Spinal cord (tissue), 10 donors: Measurements from ENCODE around the gene SUZ12. TPM values are rescaled to one million over a fixed set of nuclear protein-coding genes. Genes with fewer than 3 reads are reported as not detected.
"Not testable (repeated sequence)": the region's sequence is repeated elsewhere in the genome, so short reads cannot be mapped to it uniquely, and the experiment has no call there.

ENCODE experiments used
- DNase-seq, 6 donors: peaks; one replicate each; pipeline versions ENCODE4 v3.0.0 to v3.0.0-alpha.2; 2013 to 2015; ENCODE audit warnings: low spot score in 6 of 6, low read depth in 4 of 6
- H3K27ac ChIP-seq: one replicate; pipeline ENCODE4 v1.5.1; 2013; ENCODE audit warnings: low read depth, low read length, control low read depth
- H3K27me3 ChIP-seq: one replicate; pipeline ENCODE4 v1.6.1; 2013; ENCODE audit warnings: low read length; ENCODE audit not compliant: control insufficient read depth, insufficient read depth
- H3K36me3 ChIP-seq: one replicate; pipeline ENCODE4 v1.6.1; 2013; ENCODE audit warnings: low read length; ENCODE audit not compliant: control insufficient read depth, insufficient read depth
- H3K4me1 ChIP-seq: one replicate; pipeline ENCODE4 v1.6.1; 2013; ENCODE audit warnings: low read length; ENCODE audit not compliant: control insufficient read depth, insufficient read depth
- H3K4me3 ChIP-seq: one replicate; pipeline ENCODE4 v1.5.1; 2013; ENCODE audit warnings: low read depth, low read length, control low read depth
- H3K9me3 ChIP-seq: one replicate; pipeline ENCODE4 v1.6.1; 2013; ENCODE audit warnings: low read length; ENCODE audit not compliant: control insufficient read depth, insufficient read depth
- WGBS: methylation state at CpG from one replicate; pipeline ENCODE4 v1.1.5; 2013; ENCODE audit warnings: missing lambda C conversion rate; ENCODE audit not compliant: insufficient coverage; 5-methylcytosine and 5-hydroxymethylcytosine counted together
- long read RNA-seq, 4 donors: transcript quantifications; one replicate each; lab custom pipeline, GENCODE V29; 2026
- polyA plus RNA-seq, 2 donors: library from polyadenylated mRNA; unstranded; fragments of 120-200 nt; gene quantifications; one replicate each; pipeline ENCODE4 v1.2.1, GENCODE V29; 2013; ENCODE audit not compliant: insufficient read length in 2 of 2
- total RNA-seq, 2 donors: library from RNA; depleted of rRNA in 1 of 2; stranded (reverse); fragments of 120-200 nt in 1 of 2; fragments of >200 nt in 1 of 2; gene quantifications; one replicate each; pipeline versions ENCODE4 v1.2.3 to v1.2.4, GENCODE V29; 2013 to 2014
- donor health status: healthy.

The SUZ12 gene
- 10 to 100 TPM; 17.3 to 39.4 TPM for total RNA-seq
- 10 to 100 TPM; 23.7 to 27.8 TPM for polyA plus RNA-seq
- long read RNA-seq, donor 1, full-length matches to known transcripts: 4 of 4 reads
- long read RNA-seq, donor 1, partial matches to known transcripts: 0 of 4 reads
- long read RNA-seq, donor 1, other reads (novel, unspliced or antisense): 0 of 4 reads
- long read RNA-seq, donor 2, full-length matches to known transcripts: 4 of 4 reads
- long read RNA-seq, donor 2, partial matches to known transcripts: 0 of 4 reads
- long read RNA-seq, donor 2, other reads (novel, unspliced or antisense): 0 of 4 reads
- long read RNA-seq, donor 3, full-length matches to known transcripts: 7 of 7 reads
- long read RNA-seq, donor 3, partial matches to known transcripts: 0 of 7 reads
- long read RNA-seq, donor 3, other reads (novel, unspliced or antisense): 0 of 7 reads
- long read RNA-seq, donor 4, full-length matches to known transcripts: 2 of 2 reads
- long read RNA-seq, donor 4, partial matches to known transcripts: 0 of 2 reads
- long read RNA-seq, donor 4, other reads (novel, unspliced or antisense): 0 of 2 reads

GRCh38 chr17:31936615-31937609 lies at the start of gene SUZ12:
Gene SUZ12 (plus strand): TSS chr17:31937007. CDS start chr17:31937247, 240 bp downstream.
- Histone ChIP-seq H3K27ac (peak within 1 kb of the TSS; percentile 91), H3K4me3 (peak within 1 kb of the TSS; percentile 63)
- H3K36me3 ChIP-seq, H3K4me1 ChIP-seq, H3K9me3 ChIP-seq, H3K27me3 ChIP-seq: not testable (repeated sequence)
- DNase-seq: peak; percentile 64 to 98 (median 76)
- WGBS: 0% methylated on average over 74 of the region's 93 CpGs

GRCh38 chr17:31888124-31888523 lies 48.7 kb upstream of the SUZ12 start:
- Histone ChIP-seq H3K27ac (no peak overlapping the region), H3K4me3 (no peak overlapping the region), H3K4me1 (no peaks in the 10 kb centered on the region), H3K9me3 (no peaks in the 10 kb centered on the region), H3K27me3 (no peaks in the 10 kb centered on the region), H3K36me3 (peaks cover 65% of the 10 kb centered on the region)
- DNase-seq: no peak
- 89% methylated on average over 1 of the region's 4 CpGs for WGBS

GRCh38 chr17:31900877-31901276 lies 35.9 kb upstream of the SUZ12 start:
- no peak overlapping the region for H3K27ac ChIP-seq
- H3K36me3 ChIP-seq: peaks cover 32% of the 10 kb centered on the region
- WGBS: 5% methylated on average over 3 of the region's 5 CpGs
- peak overlapping the region; percentile 94 for H3K4me3 ChIP-seq
- H3K4me1 ChIP-seq: peaks cover 3% of the 10 kb centered on the region
- H3K9me3 ChIP-seq: no peaks in the 10 kb centered on the region
- H3K27me3 ChIP-seq: no peaks in the 10 kb centered on the region
- no peak for DNase-seq

GRCh38 chr17:31902693-31903092 lies 34.1 kb upstream of the SUZ12 start:
- DNase-seq: no peak
- H3K27ac ChIP-seq: no peak overlapping the region
- H3K27me3 ChIP-seq: no peaks in the 10 kb centered on the region
- 100% methylated on average over 1 of the region's 2 CpGs for WGBS
- H3K9me3 ChIP-seq: no peaks in the 10 kb centered on the region
- H3K4me3 ChIP-seq: no peak overlapping the region
- peaks cover 3% of the 10 kb centered on the region for H3K4me1 ChIP-seq
- peaks cover 17% of the 10 kb centered on the region for H3K36me3 ChIP-seq

GRCh38 chr17:31903401-31903800 lies 33.4 kb upstream of the SUZ12 start:
- no peak for DNase-seq
- 93% methylated on average over 5 of the region's 16 CpGs for WGBS
- Histone ChIP-seq H3K36me3 (peaks cover 10% of the 10 kb centered on the region), H3K27me3 (no peaks in the 10 kb centered on the region), H3K27ac (no peak overlapping the region), H3K4me3 (no peak overlapping the region), H3K9me3 (no peaks in the 10 kb centered on the region), H3K4me1 (peaks cover 3% of the 10 kb centered on the region)

GRCh38 chr17:31907342-31907962 lies 29.4 kb upstream of the SUZ12 start:
- Histone ChIP-seq H3K9me3 (no peaks in the 10 kb centered on the region), H3K4me3 (no peak overlapping the region), H3K27me3 (no peaks in the 10 kb centered on the region), H3K27ac (no peak overlapping the region), H3K36me3 (no peaks in the 10 kb centered on the region), H3K4me1 (no peaks in the 10 kb centered on the region)
- DNase-seq: peak in 4 of 6 donors; percentile 17 to 71 (median 50)
- WGBS: 11% methylated on average over 3 of the region's 7 CpGs

- Histone ChIP-seq H3K9me3 (no peaks in the 10 kb centered on the region), H3K4me1 (no peaks in the 10 kb centered on the region), H3K27ac (no peak overlapping the region), H3K36me3 (no peaks in the 10 kb centered on the region), H3K27me3 (no peaks in the 10 kb centered on the region), H3K4me3 (no peak overlapping the region)
- DNase-seq: no peak
Observed at GRCh38 chr17:31908386-31908785, 28.4 kb upstream of the SUZ12 start.

- DNase-seq: peak in 1 of 6 donors; percentile 30
- peaks cover 11% of the 10 kb centered on the region for H3K27me3 ChIP-seq
- H3K4me1 ChIP-seq, H3K27ac ChIP-seq, H3K9me3 ChIP-seq, H3K36me3 ChIP-seq, H3K4me3 ChIP-seq: not testable (repeated sequence)
- WGBS: 63% methylated on average over 2 of the region's 6 CpGs
Observed at GRCh38 chr17:31912705-31913104, 24.1 kb upstream of the SUZ12 start.

GRCh38 chr17:31915456-31916100 lies 21.2 kb upstream of the SUZ12 start:
- no peak overlapping the region for H3K27ac ChIP-seq
- peaks cover 20% of the 10 kb centered on the region for H3K27me3 ChIP-seq
- peaks cover 3% of the 10 kb centered on the region for H3K4me1 ChIP-seq
- H3K4me3 ChIP-seq: no peak overlapping the region
- H3K9me3 ChIP-seq: no peaks in the 10 kb centered on the region
- DNase-seq: no peak
- no peaks in the 10 kb centered on the region for H3K36me3 ChIP-seq
- WGBS: 62% methylated on average over 2 of the region's 3 CpGs
